Naive B cell (primary cell): ENCODE data around the gene MKNK1. TPM values are rescaled to one million over a fixed set of nuclear protein-coding genes. Genes with fewer than 3 reads are reported as not detected.
A peak's percentile ranks its signal among the peaks of the same experiment; 100 is the strongest.

Experiments
- ATAC-seq, 2 donors: fragments of 150-1000 bp; cut with Tn5 transposase; 2 replicates each; pipeline ENCODE4 v1.10.0; 2021; ENCODE audit warnings: low read depth in 2 of 2, mild to moderate bottlenecking in 2 of 2, moderate library complexity in 2 of 2
- DNase-seq: peaks from one replicate; pipeline ENCODE4 v3.0.0; 2022
- H3K27ac Mint-ChIP-seq, 6 donors: one replicate each; pipeline ENCODE4 v1.8.0; 2020 to 2022; ENCODE audit warnings: mild to moderate bottlenecking in 6 of 6, mixed read lengths in 6 of 6, moderate library complexity in 5 of 6, inconsistent platforms in 2 of 6
- H3K27me3 Mint-ChIP-seq, 3 donors: one replicate each; pipeline ENCODE4 v1.8.0; 2021 to 2022; ENCODE audit warnings: mixed read lengths in 3 of 3, mild to moderate bottlenecking in 1 of 3
- H3K36me3 Mint-ChIP-seq, 2 donors: one replicate each; pipeline ENCODE4 v1.8.0; 2020 to 2022; ENCODE audit warnings: mixed read lengths in 2 of 2, inconsistent platforms in 1 of 2, mild to moderate bottlenecking in 1 of 2
- H3K4me1 Mint-ChIP-seq, 3 donors: one replicate each; pipeline ENCODE4 v1.8.0; 2020 to 2022; ENCODE audit warnings: mixed read lengths in 3 of 3, inconsistent platforms in 1 of 3, mild to moderate bottlenecking in 1 of 3, moderate library complexity in 1 of 3
- H3K4me3 Mint-ChIP-seq, 8 donors: one replicate each; pipeline ENCODE4 v1.8.0; 2020 to 2022; ENCODE audit warnings: mild to moderate bottlenecking in 8 of 8, mixed read lengths in 8 of 8, moderate library complexity in 8 of 8, inconsistent platforms in 2 of 8
- H3K9me3 Mint-ChIP-seq, 7 donors: one replicate each; pipeline ENCODE4 v1.8.0; 2020 to 2022; ENCODE audit warnings: mixed read lengths in 7 of 7, mild to moderate bottlenecking in 5 of 7, inconsistent platforms in 2 of 7, moderate library complexity in 1 of 7
- polyA plus RNA-seq, 6 donors: library from polyadenylated mRNA; unstranded; fragments of 300-500 nt; fragmentation: Illumina TruSeq; gene quantifications; one replicate each; pipeline ENCODE4 v1.2.3, GENCODE V29; 2021; ENCODE audit warnings: low read depth in 6 of 6

Gene MKNK1
- polyA plus RNA-seq, 6 donors from 2014 or later, result 14.2 to 23.8 (median 18.6) TPM

- Mint-ChIP-seq H3K36me3 (peaks cover 14 to 16% of the 10 kb centered on the region in 2 donors), H3K9me3 (no peaks in the 10 kb centered on the region), H3K27ac (peak overlapping the region in 1 of 6 donors; percentile 26)
Measured at GRCh38 chr1:46638921-46639320, 34.9 kb upstream of the MKNK1 start.

DNA sequence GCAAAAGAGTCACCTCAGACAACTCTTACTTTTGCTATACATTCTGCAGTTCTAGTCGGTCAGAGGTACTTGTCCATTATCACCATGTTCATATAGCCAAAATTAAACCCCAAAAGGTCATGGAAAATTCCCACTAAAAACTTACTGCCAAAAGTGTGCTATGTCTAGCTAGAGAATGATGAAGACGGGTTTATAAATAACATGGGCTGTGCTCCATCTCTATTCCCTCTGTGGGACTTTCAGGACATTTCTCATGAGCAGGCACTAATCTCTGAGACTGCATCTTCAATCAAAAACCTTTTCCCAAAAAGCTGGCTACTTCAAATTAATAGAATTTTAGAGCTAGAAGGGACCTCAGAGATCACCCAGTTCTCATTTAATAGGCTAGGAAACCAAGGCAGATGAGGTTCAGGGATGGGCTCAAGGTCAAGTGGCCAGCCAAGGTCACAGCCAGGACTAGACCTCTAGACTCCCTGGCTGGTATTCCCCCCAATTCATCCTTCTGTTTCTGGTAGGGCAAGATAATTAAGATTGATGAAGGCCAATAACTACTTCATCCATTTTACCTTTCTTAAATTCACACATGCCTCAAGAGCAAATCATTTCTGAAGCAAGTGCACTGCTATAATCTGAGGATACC lies 33.5 kb upstream of the MKNK1 start:
- Mint-ChIP-seq H3K36me3 (peaks cover 14 to 18% of the 10 kb centered on the region in 2 donors), H3K27ac (no peak overlapping the region), H3K9me3 (no peaks in the 10 kb centered on the region), H3K4me3 (no peak overlapping the region), H3K4me1 (peaks cover 0 to 4% (median 0%) of the 10 kb centered on the region in 3 donors), H3K27me3 (no peaks in the 10 kb centered on the region)
- no peak for ATAC-seq
- no peak for DNase-seq

More at GRCh38 chr1:46638921-46639320, 34.9 kb upstream of the MKNK1 start:
- peaks cover 0 to 4% (median 0%) of the 10 kb centered on the region in 3 donors for H3K4me1 Mint-ChIP-seq
- H3K4me3 Mint-ChIP-seq, result no peak overlapping the region
- ATAC-seq (no peak), DNase-seq (no peak)
- H3K27me3 Mint-ChIP-seq, result no peaks in the 10 kb centered on the region

- Mint-ChIP-seq H3K4me1 (no peaks in the 10 kb centered on the region), H3K4me3 (no peak overlapping the region), H3K27me3 (no peaks in the 10 kb centered on the region), H3K9me3 (no peaks in the 10 kb centered on the region), H3K27ac (peak overlapping the region in 1 of 6 donors; percentile 47), H3K36me3 (peaks cover 8 to 9% of the 10 kb centered on the region in 2 donors)
- DNase-seq, result no peak
- ATAC-seq, result no peak
Measured at GRCh38 chr1:46635205-46635604, 31.1 kb upstream of the MKNK1 start.

DNA sequence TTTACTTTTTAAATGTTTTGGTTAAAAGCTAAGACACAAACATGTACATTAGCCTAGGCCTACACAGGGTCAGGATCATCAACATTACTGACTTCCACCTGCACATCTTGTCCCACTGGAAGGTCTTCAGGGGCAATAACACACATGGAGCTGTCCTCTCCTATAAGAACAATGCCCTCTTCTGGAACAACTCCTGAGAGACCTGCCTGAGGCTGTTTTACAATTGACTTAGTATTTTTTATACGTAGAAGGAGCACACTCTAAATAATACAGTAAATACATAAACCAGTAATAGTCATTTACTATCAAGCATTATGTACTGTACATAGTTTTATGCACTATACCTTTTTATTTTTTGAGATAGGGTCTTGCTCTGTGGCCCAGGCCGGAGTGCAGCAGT lies 26.7 kb upstream of the MKNK1 start:
- no peak for ATAC-seq
- Mint-ChIP-seq H3K27ac (peak overlapping the region in 1 of 6 donors; percentile 20), H3K4me3 (no peak overlapping the region), H3K27me3 (no peaks in the 10 kb centered on the region), H3K4me1 (peaks cover 0 to 5% (median 0%) of the 10 kb centered on the region in 3 donors), H3K9me3 (no peaks in the 10 kb centered on the region), H3K36me3 (peaks cover 4 to 8% of the 10 kb centered on the region in 2 donors)
- no peak for DNase-seq

DNA sequence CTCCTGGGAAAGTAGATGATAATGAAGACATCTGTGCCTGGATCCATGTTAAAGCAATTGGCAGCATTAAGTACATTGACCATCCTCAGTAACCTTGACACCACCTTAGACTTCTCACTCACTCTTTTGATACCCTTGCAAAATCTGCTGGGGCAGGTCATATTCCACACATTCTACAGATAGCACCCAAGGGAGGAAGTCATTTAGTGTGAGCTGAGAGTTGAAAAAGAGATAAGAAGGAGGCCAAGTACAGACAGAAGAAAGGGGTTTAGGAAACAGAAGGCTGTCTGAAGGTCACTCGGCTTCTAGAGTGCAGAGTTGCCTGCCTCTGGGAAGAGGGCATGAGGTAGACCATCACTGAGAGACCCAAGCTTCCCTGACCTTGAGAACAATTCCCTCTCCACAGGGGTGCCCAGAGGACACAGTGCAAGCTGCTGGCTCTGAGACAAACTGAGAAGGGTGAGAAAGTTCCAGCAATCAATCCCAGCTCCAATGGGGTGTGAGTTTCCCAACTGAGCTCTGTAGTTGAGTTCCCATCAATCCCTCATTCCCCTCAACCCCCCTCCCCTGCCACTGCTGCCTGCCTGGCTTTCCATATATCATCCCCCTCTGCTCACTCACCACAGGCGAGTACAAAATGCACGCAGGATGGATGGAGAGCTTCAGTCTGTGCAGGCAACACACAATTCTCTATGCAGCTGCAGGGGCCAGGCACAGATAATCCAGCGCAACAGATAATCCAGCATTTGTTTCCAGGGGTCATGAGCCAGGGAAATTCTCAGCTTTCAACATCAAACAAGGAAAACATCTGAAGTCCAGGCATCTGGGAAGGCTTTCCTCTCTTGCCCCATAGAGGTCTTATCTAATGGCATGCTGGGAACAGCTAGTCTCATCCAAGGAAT lies 19.9 kb upstream of the MKNK1 start:
- Mint-ChIP-seq H3K27me3 (no peaks in the 10 kb centered on the region), H3K4me3 (no peak overlapping the region), H3K27ac (peak overlapping the region in 1 of 6 donors; percentile 3), H3K36me3 (no peaks in the 10 kb centered on the region), H3K4me1 (peaks cover 9 to 24% (median 15%) of the 10 kb centered on the region in 3 donors), H3K9me3 (no peaks in the 10 kb centered on the region)
- ATAC-seq (no peak), DNase-seq (no peak)

DNA sequence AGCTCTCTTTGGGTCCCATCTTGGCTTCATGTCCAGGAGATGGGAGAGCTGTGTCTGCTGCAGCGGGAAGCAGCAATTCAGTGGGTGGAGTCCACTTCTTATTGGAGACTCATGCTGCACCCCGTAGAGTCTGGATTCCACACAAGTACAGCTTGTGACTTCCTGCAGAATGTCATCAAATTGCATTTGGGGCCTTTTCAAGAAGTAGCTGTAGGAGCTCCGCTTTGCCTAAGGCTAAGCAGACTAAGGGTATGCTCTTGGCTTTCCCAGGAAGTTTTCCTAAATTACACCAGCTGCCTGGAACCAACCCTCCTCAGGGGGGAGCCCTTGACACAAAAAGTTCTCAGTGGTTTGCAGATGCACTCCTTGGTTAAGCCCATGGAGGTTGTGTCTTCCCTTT lies 18.3 kb upstream of the MKNK1 start:
- no peaks in the 10 kb centered on the region for H3K27me3 Mint-ChIP-seq
- ATAC-seq (no peak), DNase-seq (no peak)
- H3K4me1 Mint-ChIP-seq, result peaks cover 26 to 40% (median 27%) of the 10 kb centered on the region in 3 donors
- H3K4me3 Mint-ChIP-seq, result no peak overlapping the region
- H3K9me3 Mint-ChIP-seq, result no peaks in the 10 kb centered on the region
- H3K36me3 Mint-ChIP-seq, result no peaks in the 10 kb centered on the region
- H3K27ac Mint-ChIP-seq, result peak overlapping the region in 1 of 6 donors; percentile 30

DNA sequence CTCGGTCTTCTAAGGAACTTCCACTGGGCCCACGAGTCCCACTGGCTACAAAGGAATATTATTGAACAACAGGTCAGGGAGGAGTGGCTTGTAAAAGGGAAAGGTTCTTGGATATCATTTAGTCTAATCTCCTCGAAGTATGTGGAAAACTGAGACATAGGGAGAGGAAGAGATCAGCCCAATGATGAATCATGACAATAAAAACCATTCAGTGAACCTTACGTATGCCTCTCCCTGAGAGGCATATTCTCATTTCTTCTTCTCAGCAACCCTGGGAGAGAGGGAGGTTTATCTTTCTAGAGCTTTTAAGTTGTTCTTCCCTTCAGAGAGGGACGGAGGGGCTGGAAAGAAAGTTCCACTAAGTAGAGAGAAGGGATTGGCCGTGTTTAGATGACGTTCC lies 17.9 kb upstream of the MKNK1 start:
- Mint-ChIP-seq H3K36me3 (no peaks in the 10 kb centered on the region), H3K9me3 (no peaks in the 10 kb centered on the region), H3K4me1 (peaks cover 30 to 42% (median 31%) of the 10 kb centered on the region in 3 donors), H3K27ac (peak overlapping the region in 2 of 6 donors; percentile 25 to 56), H3K27me3 (no peaks in the 10 kb centered on the region), H3K4me3 (no peak overlapping the region)
- DNase-seq (no peak), ATAC-seq (no peak)

- Mint-ChIP-seq H3K4me1 (peaks cover 43 to 59% (median 47%) of the 10 kb centered on the region in 3 donors), H3K27ac (peak overlapping the region in 2 of 6 donors; percentile 55 to 89), H3K4me3 (peak overlapping the region in 6 of 8 donors; percentile 15 to 98 (median 84)), H3K36me3 (no peaks in the 10 kb centered on the region), H3K9me3 (no peaks in the 10 kb centered on the region), H3K27me3 (no peaks in the 10 kb centered on the region)
- ATAC-seq, result no peak
- DNase-seq, result no peak
Measured at GRCh38 chr1:46619656-46620258, 15.7 kb upstream of the MKNK1 start.

DNA sequence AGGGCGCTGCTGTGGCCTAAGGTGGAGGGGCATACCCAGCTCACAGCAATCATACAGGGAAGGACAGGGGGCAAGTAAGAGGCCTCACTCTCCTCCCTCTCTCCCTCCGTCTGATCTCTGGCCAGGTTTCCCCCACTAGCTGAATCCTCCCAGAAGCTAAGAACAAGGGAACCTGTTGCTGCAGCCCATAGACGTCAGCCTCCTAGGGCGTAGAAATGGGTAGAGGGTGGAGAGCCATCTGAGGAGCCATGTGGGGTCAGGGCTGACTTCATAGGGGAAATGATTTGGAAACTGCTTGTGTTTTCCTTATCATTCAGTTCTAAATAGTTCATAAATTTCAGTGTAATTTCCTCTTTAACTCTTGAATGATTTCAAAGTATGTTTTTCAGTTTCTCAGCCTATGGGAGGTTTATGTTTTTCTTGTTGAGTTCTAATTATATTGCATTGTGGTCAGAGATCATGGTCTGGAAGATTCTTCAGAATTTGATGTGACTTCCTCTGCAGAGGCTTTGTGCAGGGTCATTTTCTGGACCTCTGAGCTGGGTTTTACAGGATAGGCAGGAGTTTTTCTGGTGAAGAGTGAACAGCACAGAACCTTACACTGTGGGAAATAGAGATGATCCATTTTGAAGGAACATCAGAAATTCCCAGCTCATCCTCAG lies 14.8 kb upstream of the MKNK1 start:
- H3K27me3 Mint-ChIP-seq, result no peaks in the 10 kb centered on the region
- no peaks in the 10 kb centered on the region for H3K36me3 Mint-ChIP-seq
- H3K9me3 Mint-ChIP-seq, result no peaks in the 10 kb centered on the region
- H3K27ac Mint-ChIP-seq, result peak overlapping the region; percentile 2 to 89 (median 51)
- H3K4me3 Mint-ChIP-seq, result peak overlapping the region; percentile 5 to 98 (median 71)
- peaks cover 46 to 67% (median 55%) of the 10 kb centered on the region in 3 donors for H3K4me1 Mint-ChIP-seq
- ATAC-seq (no peak), DNase-seq (no peak)

DNA sequence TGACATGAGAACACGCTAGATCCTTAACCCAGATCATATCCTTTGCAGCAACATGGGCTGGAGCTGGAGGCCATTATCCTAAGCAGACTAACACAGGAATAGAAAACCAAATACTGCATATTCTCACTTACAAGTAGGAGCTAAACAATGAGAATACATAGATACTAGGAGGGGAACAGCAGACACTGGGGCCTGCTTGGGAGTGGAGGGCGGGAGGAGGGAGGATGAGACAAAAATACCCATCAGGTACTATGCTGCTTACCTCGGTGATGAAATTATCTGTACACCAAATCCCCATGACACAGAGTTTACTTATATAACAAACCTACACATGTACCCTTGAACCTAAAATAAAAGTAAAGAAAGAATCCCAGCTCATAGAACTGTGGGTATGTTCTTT lies 13.8 kb upstream of the MKNK1 start:
- H3K27me3 Mint-ChIP-seq, result no peaks in the 10 kb centered on the region
- H3K4me3 Mint-ChIP-seq, result peak overlapping the region; percentile 90 to 98 (median 94)
- no peak for ATAC-seq
- H3K36me3 Mint-ChIP-seq, result no peaks in the 10 kb centered on the region
- peak overlapping the region in 3 of 6 donors; percentile 72 to 89 (median 73) for H3K27ac Mint-ChIP-seq
- H3K9me3 Mint-ChIP-seq, result no peaks in the 10 kb centered on the region
- peaks cover 51 to 77% (median 62%) of the 10 kb centered on the region in 3 donors for H3K4me1 Mint-ChIP-seq
- no peak for DNase-seq

DNA sequence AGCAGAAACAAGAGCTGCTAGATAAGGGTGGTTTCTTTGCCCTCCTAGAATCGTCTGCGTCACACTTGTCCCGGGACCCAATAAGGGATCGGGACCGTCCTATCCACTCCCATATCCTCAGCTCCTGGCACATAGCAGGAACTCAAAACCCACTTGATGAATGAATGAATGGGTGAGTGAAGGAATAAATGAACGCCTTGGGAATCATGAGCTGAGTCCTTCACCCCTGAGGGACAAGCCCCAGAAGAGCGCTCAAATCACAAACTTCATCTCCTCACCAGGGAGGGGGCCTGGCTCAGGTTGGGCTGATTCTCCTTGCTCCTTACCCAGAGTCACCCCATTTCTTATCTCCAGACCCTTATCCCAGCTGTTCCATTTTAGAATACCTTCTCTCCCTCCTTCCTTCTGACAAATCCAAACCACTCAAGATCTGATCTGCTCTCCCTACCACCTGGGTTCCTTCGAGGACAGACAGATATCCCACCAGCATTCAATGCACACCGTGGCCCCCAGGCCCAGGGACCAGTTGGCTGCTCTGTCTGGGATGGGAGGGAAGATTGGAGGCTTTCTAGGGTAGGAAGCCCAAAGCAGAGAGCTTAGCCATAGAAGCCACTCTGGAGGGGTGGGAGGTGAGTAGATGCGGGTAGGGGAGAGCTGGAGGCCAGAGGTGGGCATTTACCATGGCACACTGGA lies 13.2 kb upstream of the MKNK1 start:
- DNase-seq (no peak), ATAC-seq (no peak)
- Mint-ChIP-seq H3K27me3 (no peaks in the 10 kb centered on the region), H3K27ac (peak overlapping the region; percentile 81 to 97 (median 94)), H3K9me3 (no peaks in the 10 kb centered on the region), H3K4me1 (peaks cover 51 to 81% (median 62%) of the 10 kb centered on the region in 3 donors), H3K4me3 (peak overlapping the region; percentile 90 to 98 (median 94)), H3K36me3 (no peaks in the 10 kb centered on the region)

- Mint-ChIP-seq H3K9me3 (no peaks in the 10 kb centered on the region), H3K27ac (peak within 1 kb of the TSS; percentile 89 to 97 (median 94)), H3K36me3 (no peaks in the 10 kb centered on the region), H3K27me3 (no peaks in the 10 kb centered on the region), H3K4me1 (peaks cover 53 to 86% (median 66%) of the 10 kb centered on the region in 3 donors), H3K4me3 (peak within 1 kb of the TSS; percentile 90 to 98 (median 94))
- DNase-seq (peak; percentile 52), ATAC-seq (peak; percentile 79 to 84)
Measured at GRCh38 chr1:46616277-46617107, 12.4 kb upstream of the MKNK1 start, which contains the start of gene MOB3C. Gene MOB3C (minus strand): TSS chr1:46616811. CDS start chr1:46613321, 3,490 bp downstream.
